Measurements from ENCODE around the gene ERN2.

Gene ERN2

GRCh38 chr16:23690771-23691482 lies 22.1 kb downstream of the ERN2 start:
- H3K4me3 ChIP-seq (ENCODE audit: low read length): no peak overlapping the region
- peaks cover 52% of the 10 kb centered on the region for H3K36me3 ChIP-seq (ENCODE audit: insufficient read depth, low read length)
- no peaks in the 10 kb centered on the region for H3K9me3 ChIP-seq (ENCODE audit: low read length)
- H2AFZ ChIP-seq (ENCODE audit: low read depth, low read length): no peak overlapping the region
- H3K4me1 ChIP-seq (ENCODE audit: insufficient read depth, low read length): no peaks in the 10 kb centered on the region
- H3K27me3 ChIP-seq (ENCODE audit: insufficient read depth, low read length): no peaks in the 10 kb centered on the region

GRCh38 chr16:23689442-23690187 lies 23.4 kb downstream of the ERN2 start:
- no peak overlapping the region for H3K4me3 ChIP-seq (ENCODE audit: low read length)
- no peaks in the 10 kb centered on the region for H3K27me3 ChIP-seq (ENCODE audit: insufficient read depth, low read length)
- H3K9me3 ChIP-seq (ENCODE audit: low read length): no peaks in the 10 kb centered on the region
- H2AFZ ChIP-seq (ENCODE audit: low read depth, low read length): no peak overlapping the region
- H3K4me1 ChIP-seq (ENCODE audit: insufficient read depth, low read length): no peaks in the 10 kb centered on the region
- peaks cover 58% of the 10 kb centered on the region for H3K36me3 ChIP-seq (ENCODE audit: insufficient read depth, low read length)

- H3K9me3 ChIP-seq (ENCODE audit: low read length): no peaks in the 10 kb centered on the region
- no peak overlapping the region for H2AFZ ChIP-seq (ENCODE audit: low read depth, low read length)
- no peak overlapping the region for H3K4me3 ChIP-seq (ENCODE audit: low read length)
- H3K27me3 ChIP-seq (ENCODE audit: insufficient read depth, low read length): no peaks in the 10 kb centered on the region
- no peaks in the 10 kb centered on the region for H3K4me1 ChIP-seq (ENCODE audit: insufficient read depth, low read length)
- H3K36me3 ChIP-seq (ENCODE audit: insufficient read depth, low read length): peaks cover 76% of the 10 kb centered on the region
Observed at GRCh38 chr16:23687034-23687808, 25.8 kb downstream of the ERN2 start.

- no peaks in the 10 kb centered on the region for H3K9me3 ChIP-seq (ENCODE audit: low read length)
- H3K4me3 ChIP-seq (ENCODE audit: low read length): no peak overlapping the region
- no peak overlapping the region for H2AFZ ChIP-seq (ENCODE audit: low read depth, low read length)
- H3K4me1 ChIP-seq (ENCODE audit: insufficient read depth, low read length): peaks cover 30% of the 10 kb centered on the region
- no peaks in the 10 kb centered on the region for H3K27me3 ChIP-seq (ENCODE audit: insufficient read depth, low read length)
- peaks cover 71% of the 10 kb centered on the region for H3K36me3 ChIP-seq (ENCODE audit: insufficient read depth, low read length)
Observed at GRCh38 chr16:23683487-23683886, 29.5 kb downstream of the ERN2 start.

DNA sequence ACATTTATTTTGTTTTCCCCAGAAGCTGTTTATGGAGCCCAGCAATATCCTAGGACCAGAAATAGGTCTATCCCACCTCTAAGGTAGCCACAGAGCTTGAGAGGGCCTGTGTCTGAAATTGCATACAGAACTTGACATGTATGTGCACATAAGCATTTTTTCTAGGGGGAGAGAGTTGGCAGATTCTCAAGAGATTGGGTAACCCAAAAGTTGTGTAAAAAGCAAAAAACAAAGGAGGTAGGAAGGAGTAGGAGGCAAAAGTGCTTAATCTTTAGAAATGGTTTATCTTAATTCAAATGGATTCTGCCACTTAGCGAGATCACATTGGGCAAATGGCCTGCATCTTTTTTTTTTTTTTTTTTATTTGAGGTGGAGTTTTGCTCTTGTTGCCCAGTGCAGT lies 30.8 kb downstream of the ERN2 start:
- no peaks in the 10 kb centered on the region for H3K27me3 ChIP-seq (ENCODE audit: insufficient read depth, low read length)
- H3K9me3 ChIP-seq (ENCODE audit: low read length): no peaks in the 10 kb centered on the region
- H3K4me1 ChIP-seq (ENCODE audit: insufficient read depth, low read length): peaks cover 33% of the 10 kb centered on the region
- H3K4me3 ChIP-seq (ENCODE audit: low read length): no peak overlapping the region
- H2AFZ ChIP-seq (ENCODE audit: low read depth, low read length): no peak overlapping the region
- H3K36me3 ChIP-seq (ENCODE audit: insufficient read depth, low read length): peaks cover 58% of the 10 kb centered on the region

- peaks cover 44% of the 10 kb centered on the region for H3K36me3 ChIP-seq (ENCODE audit: insufficient read depth, low read length)
Observed at GRCh38 chr16:23679986-23680336, 33.1 kb downstream of the ERN2 start.

DNA sequence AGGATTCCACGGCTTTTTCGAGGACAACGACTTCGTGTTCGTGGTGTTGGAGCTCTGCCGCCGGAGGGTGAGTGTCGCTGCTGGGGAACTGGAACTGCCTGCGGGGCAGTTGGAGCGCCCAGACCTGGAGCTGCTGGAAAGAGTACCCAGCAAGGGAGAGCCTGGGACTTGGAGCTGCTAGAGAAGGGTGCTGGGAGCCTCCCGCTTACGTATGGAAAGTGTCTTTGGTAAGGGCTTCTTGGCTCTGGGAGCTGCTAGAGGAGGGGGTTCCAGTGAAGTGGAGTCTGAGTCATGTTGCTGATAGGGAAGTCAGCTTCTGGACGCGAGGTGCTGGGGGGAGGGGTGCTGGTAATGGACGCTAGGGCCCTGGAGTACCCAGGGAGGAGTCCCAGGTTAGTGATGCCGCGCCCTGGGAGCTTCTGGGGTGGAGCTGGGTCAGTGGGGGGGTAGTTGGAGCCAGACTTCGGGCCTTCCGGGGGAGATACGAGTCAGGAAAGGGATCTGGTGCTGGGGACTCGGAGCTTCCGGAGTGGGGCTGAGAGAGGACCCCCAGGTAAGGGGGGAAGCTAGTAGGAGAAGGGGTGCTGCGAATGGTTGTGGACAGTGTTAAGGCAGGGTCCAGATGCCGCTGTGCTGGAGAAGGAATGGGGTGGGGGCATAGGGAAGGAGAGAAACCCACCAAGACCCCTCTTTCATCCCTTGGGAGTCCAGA lies 33.6 kb downstream of the ERN2 start:
- no peaks in the 10 kb centered on the region for H3K9me3 ChIP-seq (ENCODE audit: low read length)
- peak overlapping the region; percentile 64 for H3K4me3 ChIP-seq (ENCODE audit: low read length)
- H3K27me3 ChIP-seq (ENCODE audit: insufficient read depth, low read length): no peaks in the 10 kb centered on the region
- H2AFZ ChIP-seq (ENCODE audit: low read depth, low read length): no peak overlapping the region
- peaks cover 45% of the 10 kb centered on the region for H3K36me3 ChIP-seq (ENCODE audit: insufficient read depth, low read length)
- peaks cover 33% of the 10 kb centered on the region for H3K4me1 ChIP-seq (ENCODE audit: insufficient read depth, low read length)

More at GRCh38 chr16:23679986-23680336, 33.1 kb downstream of the ERN2 start:
- Histone ChIP-seq H3K9me3 (ENCODE audit: low read length) (no peaks in the 10 kb centered on the region), H3K4me1 (ENCODE audit: insufficient read depth, low read length) (peaks cover 33% of the 10 kb centered on the region), H3K4me3 (ENCODE audit: low read length) (peak overlapping the region; percentile 64), H2AFZ (ENCODE audit: low read depth, low read length) (no peak overlapping the region), H3K27me3 (ENCODE audit: insufficient read depth, low read length) (no peaks in the 10 kb centered on the region)

GRCh38 chr16:23678430-23679273 lies 34.4 kb downstream of the ERN2 start, which contains the start of gene PLK1:
Gene PLK1, plus strand, starts transcription at chr16:23678889. Its CDS starts 44 bp downstream, at chr16:23678933.
- Histone ChIP-seq H3K9me3 (ENCODE audit: low read length) (no peaks in the 10 kb centered on the region), H3K27me3 (ENCODE audit: insufficient read depth, low read length) (no peaks in the 10 kb centered on the region), H3K4me1 (ENCODE audit: insufficient read depth, low read length) (peaks cover 33% of the 10 kb centered on the region), H3K36me3 (ENCODE audit: insufficient read depth, low read length) (peaks cover 45% of the 10 kb centered on the region), H3K4me3 (ENCODE audit: low read length) (peak within 1 kb of the TSS; percentile 64), H2AFZ (ENCODE audit: low read depth, low read length) (no peak within 1 kb of the TSS)

DNA sequence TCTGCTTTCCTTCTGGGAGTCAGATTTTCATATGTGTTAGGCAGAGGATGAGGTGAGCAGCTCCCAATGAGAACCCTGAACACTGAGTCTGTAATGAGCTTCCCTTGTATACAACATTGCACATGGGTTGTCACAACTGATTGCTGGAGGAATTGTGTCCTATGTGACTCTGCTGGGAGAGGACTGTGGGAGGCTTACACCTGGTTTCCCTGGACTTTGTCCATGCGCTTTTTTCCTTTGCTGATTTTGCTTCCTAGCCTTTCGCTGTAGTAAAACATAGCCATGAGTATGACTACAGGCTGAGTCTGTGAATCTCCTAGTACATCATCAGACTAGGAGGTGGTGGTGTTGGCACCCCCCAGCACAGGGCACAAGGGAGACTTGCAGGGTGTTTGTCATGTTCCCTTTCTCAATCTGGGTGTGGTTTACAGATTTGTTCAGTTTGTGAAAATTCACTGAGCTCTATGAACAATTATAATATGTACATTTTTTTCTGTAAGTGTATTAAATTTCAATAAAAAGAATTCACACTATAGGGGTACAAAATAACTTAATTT lies 36.0 kb downstream of the ERN2 start:
- Histone ChIP-seq H3K27me3 (ENCODE audit: insufficient read depth, low read length) (no peaks in the 10 kb centered on the region), H3K4me3 (ENCODE audit: low read length) (no peak overlapping the region), H3K4me1 (ENCODE audit: insufficient read depth, low read length) (peaks cover 33% of the 10 kb centered on the region), H3K36me3 (ENCODE audit: insufficient read depth, low read length) (peaks cover 42% of the 10 kb centered on the region), H3K9me3 (ENCODE audit: low read length) (no peaks in the 10 kb centered on the region), H2AFZ (ENCODE audit: low read depth, low read length) (no peak overlapping the region)

DNA sequence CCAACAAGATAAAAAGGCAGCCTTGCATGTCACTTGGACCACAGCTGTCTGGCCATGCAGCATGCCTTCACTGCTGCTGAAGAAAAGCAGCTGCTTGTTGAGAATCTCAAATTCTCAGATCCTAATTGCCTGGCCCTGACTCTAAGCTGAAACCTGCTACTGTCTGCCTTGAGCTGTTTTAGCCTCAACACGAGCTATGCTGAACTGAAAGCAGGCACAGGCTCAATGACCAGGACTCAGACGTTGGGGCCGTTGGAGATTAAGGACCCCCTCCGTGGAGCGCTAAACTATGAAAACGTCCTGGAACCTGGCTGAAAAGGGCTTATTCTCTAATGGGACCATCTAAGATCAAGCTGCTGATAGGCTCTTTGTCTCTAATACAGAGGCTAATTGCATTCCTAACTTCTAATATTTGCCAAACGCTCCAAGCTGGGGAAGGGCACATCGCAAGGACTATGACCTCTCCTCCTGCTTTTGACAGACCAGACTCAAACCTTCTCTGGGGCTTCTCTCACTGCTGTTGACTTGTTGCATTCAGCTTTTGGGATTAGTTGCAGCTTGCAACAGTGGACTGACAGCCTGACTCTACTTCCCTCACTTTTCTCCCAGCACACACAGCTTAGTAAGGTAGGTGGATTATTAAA lies 38.9 kb downstream of the ERN2 start:
- Histone ChIP-seq H3K9me3 (ENCODE audit: low read length) (no peaks in the 10 kb centered on the region), H3K36me3 (ENCODE audit: insufficient read depth, low read length) (peaks cover 47% of the 10 kb centered on the region), H3K27me3 (ENCODE audit: insufficient read depth, low read length) (no peaks in the 10 kb centered on the region), H3K4me1 (ENCODE audit: insufficient read depth, low read length) (peaks cover 7% of the 10 kb centered on the region), H3K4me3 (ENCODE audit: low read length) (no peak overlapping the region), H2AFZ (ENCODE audit: low read depth, low read length) (no peak overlapping the region)

DNA sequence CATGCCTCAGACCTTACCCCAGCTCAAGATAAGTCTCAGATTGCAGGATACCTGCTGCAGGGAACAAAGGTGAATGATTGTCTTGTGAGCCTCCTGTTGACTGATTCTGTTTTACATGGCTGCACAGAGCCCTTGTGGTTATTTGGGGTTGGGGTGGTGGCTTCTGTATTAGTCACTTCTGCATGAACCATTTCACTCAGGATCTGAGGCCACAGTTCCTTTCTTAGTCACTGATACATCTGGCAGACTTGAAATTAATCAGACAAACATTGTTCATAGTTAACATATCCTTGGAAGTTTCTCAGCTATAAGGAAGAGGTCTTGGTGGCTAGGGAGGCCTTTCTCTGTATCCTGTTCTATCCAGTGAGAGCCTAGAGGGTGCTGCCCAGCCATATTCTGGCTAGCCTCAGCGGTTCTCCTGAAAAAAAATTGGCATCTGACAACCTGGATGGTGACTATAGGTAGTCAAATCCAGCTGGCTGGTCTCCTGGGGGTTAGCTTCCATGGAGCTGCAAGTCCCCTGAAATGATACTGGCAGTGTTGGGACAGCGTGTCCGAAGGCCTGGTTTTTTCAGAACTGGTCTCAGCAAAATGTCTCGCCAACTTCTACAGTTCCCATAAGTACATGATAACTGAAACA lies 42.8 kb downstream of the ERN2 start:
- no peak overlapping the region for H3K4me3 ChIP-seq (ENCODE audit: low read length)
- no peaks in the 10 kb centered on the region for H3K27me3 ChIP-seq (ENCODE audit: insufficient read depth, low read length)
- H3K4me1 ChIP-seq (ENCODE audit: insufficient read depth, low read length): no peaks in the 10 kb centered on the region
- H2AFZ ChIP-seq (ENCODE audit: low read depth, low read length): no peak overlapping the region
- H3K36me3 ChIP-seq (ENCODE audit: insufficient read depth, low read length): peaks cover 85% of the 10 kb centered on the region
- no peaks in the 10 kb centered on the region for H3K9me3 ChIP-seq (ENCODE audit: low read length)
